DOHH2 (cell line): ENCODE results near the gene TCP1.

Source experiments
- H3F3A ChIP-seq: fragments of 200-600 bp; sonication (generic), shearing (Covaris generic); 2 replicates; pipeline ENCODE4 v1.6.0; 2016; ENCODE audit warnings: antibody characterized with exemption, mild to moderate bottlenecking; ENCODE audit not compliant: control insufficient read depth, insufficient read depth
- H3K27ac ChIP-seq: fragments of 200-600 bp; sonication (generic); 2 replicates; pipeline ENCODE4 v1.5.1; 2014; ENCODE audit warnings: low read depth, mild to moderate bottlenecking, low read length, moderate library complexity
- H3K27me3 ChIP-seq: fragments of 200-600 bp; sonication (generic); 2 replicates; pipeline ENCODE4 v1.6.1; 2014; ENCODE audit warnings: mild to moderate bottlenecking, low read length, mixed read lengths; ENCODE audit not compliant: control insufficient read depth
- H3K36me3 ChIP-seq: fragments of 200-600 bp; sonication (generic); 2 replicates; pipeline ENCODE4 v1.6.1; 2014; ENCODE audit warnings: mild to moderate bottlenecking, low read length, moderate library complexity, mixed read lengths; ENCODE audit not compliant: control insufficient read depth
- H3K4me1 ChIP-seq: fragments of 200-600 bp; sonication (generic); 2 replicates; pipeline ENCODE4 v1.6.1; 2014; ENCODE audit warnings: mild to moderate bottlenecking, low read length, mixed read lengths; ENCODE audit not compliant: control insufficient read depth
- H3K4me2 ChIP-seq: fragments of 200-600 bp; sonication (generic); 2 replicates; pipeline ENCODE4 v1.6.0; 2014; ENCODE audit warnings: mild to moderate bottlenecking, low read length, moderate library complexity
- H3K4me3 ChIP-seq: fragments of 200-600 bp; sonication (generic); 2 replicates; pipeline ENCODE4 v1.5.1; 2014; ENCODE audit warnings: mild to moderate bottlenecking, low read length, mixed read lengths
- H3K79me2 ChIP-seq: fragments of 200-600 bp; sonication (generic); 2 replicates; pipeline ENCODE4 v1.6.1; 2014; ENCODE audit warnings: mild to moderate bottlenecking, low read length, mixed read lengths; ENCODE audit not compliant: control insufficient read depth
- H3K9me2 ChIP-seq: fragments of 200-600 bp; sonication (generic); replicated peaks from 2 replicates; pipeline ENCODE4 v1.6.1; 2014; ENCODE audit warnings: mild to moderate bottlenecking, low read length, mixed read lengths; ENCODE audit not compliant: control insufficient read depth
- H3K9me3 ChIP-seq: fragments of 200-600 bp; sonication (generic); 2 replicates; pipeline ENCODE4 v1.6.1; 2014; ENCODE audit warnings: antibody characterized with exemption, low read length, mixed read lengths; ENCODE audit not compliant: control insufficient read depth, insufficient read depth
- H4K20me1 ChIP-seq: fragments of 200-600 bp; sonication (generic); 2 replicates; pipeline ENCODE4 v1.6.0; 2014; ENCODE audit warnings: low read depth, mild to moderate bottlenecking, antibody characterized with exemption, low read length, moderate library complexity; ENCODE audit not compliant: control insufficient read depth, insufficient read depth
- EZH2phosphoT487 ChIP-seq: fragments of 200-600 bp; sonication (generic); IDR thresholded peaks from 2 replicates; pipeline ENCODE4 v1.6.1; 2017; ENCODE audit warnings: borderline replicate concordance, mild to moderate bottlenecking, antibody characterized with exemption, low read length, moderate library complexity, mixed read lengths
- TF ChIP-seq, protein P1 (sequence below): fragments of 200-600 bp; sonication (generic); IDR thresholded peaks from one replicate; pipeline ENCODE4 v1.5.1; 2014; ENCODE audit warnings: antibody characterized with exemption, mild to moderate bottlenecking, low read depth, low read length; ENCODE audit not compliant: poor library complexity, severe bottlenecking

Gene TCP1

DNA sequence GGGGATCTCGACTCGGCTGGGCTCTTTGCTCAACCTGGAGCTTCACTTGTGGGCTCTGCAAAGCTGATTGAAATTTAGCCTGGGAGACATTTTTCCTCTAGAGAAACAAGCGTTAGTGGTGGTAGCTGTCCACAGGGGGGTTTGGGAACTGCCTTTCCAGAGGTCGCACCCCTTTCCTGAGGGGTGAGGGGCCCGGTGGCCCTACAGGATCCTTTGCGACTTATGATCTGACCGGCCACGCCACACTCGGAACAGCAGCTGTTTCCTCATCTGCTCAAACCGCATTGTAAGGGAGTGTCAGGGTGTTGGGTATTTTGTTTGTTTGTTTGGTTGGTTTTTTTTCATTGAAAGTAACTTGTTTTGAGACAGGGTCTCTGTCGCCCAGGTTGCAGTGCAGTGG, 31.7 kb upstream of the TCP1 start:
- no peak overlapping the region for H3K4me3 ChIP-seq
- H3K27ac ChIP-seq = no peak overlapping the region
- peaks cover 23% of the 10 kb centered on the region for H3K4me1 ChIP-seq
- no peaks in the 10 kb centered on the region for H3K9me3 ChIP-seq
- no peaks in the 10 kb centered on the region for H3K9me2 ChIP-seq
- H3K4me2 ChIP-seq = peak overlapping the region; percentile 75; the same call in 1 of the 2 replicates
- no peaks in the 10 kb centered on the region for H4K20me1 ChIP-seq
- no peaks in the 10 kb centered on the region for H3F3A ChIP-seq
- no peaks in the 10 kb centered on the region for H3K36me3 ChIP-seq
- H3K79me2 ChIP-seq = no peaks in the 10 kb centered on the region
- no peak for TF ChIP-seq EZH2phosphoT487
- TF ChIP-seq, protein P1, sequence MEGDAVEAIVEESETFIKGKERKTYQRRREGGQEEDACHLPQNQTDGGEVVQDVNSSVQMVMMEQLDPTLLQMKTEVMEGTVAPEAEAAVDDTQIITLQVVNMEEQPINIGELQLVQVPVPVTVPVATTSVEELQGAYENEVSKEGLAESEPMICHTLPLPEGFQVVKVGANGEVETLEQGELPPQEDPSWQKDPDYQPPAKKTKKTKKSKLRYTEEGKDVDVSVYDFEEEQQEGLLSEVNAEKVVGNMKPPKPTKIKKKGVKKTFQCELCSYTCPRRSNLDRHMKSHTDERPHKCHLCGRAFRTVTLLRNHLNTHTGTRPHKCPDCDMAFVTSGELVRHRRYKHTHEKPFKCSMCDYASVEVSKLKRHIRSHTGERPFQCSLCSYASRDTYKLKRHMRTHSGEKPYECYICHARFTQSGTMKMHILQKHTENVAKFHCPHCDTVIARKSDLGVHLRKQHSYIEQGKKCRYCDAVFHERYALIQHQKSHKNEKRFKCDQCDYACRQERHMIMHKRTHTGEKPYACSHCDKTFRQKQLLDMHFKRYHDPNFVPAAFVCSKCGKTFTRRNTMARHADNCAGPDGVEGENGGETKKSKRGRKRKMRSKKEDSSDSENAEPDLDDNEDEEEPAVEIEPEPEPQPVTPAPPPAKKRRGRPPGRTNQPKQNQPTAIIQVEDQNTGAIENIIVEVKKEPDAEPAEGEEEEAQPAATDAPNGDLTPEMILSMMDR = no peak
- H3K27me3 ChIP-seq = no peaks in the 10 kb centered on the region

DNA sequence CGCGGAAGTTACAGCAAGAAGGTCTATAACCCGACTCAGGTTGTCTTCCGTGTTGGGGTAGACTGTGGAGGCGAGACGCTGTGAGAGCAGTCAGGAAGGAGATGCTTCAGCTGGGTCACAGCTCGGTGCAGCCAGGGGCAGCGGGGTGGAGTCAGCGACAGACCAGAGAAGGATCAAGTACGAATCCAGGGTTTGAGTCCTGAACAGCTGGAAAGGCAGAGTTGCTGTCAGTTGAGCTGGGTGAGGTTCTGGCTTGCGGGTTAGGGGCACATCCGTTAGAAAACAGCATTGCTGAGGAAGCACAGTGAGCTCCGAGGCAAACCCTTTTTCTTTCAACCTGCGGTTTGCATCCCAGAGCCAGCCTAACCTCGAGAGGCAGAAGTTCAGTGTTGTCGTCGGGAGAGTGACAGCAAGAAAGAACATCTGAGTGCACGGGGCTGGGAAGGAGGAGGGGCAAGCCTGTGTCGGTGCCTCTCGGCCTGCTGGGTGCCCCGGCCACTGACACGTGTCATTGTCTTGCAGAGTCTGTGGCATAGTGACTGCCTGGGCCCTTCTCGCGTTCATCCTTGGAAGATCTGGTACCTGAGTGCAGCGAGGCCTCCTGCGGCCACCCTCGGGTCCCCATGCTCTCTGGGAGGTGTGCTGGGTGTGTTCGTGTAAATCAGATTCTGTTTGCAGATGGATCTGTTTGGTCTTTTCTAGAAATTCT, 30.7 kb upstream of the TCP1 start:
- peak overlapping the region; percentile 6; the same call in 1 of the 2 replicates for H3K27ac ChIP-seq
- H3K27me3 ChIP-seq = no peaks in the 10 kb centered on the region
- no peaks in the 10 kb centered on the region for H3K79me2 ChIP-seq
- TF ChIP-seq, protein P1 = no peak
- TF ChIP-seq EZH2phosphoT487 = no peak
- H4K20me1 ChIP-seq = no peaks in the 10 kb centered on the region
- H3K4me1 ChIP-seq = peaks cover 23% of the 10 kb centered on the region
- no peaks in the 10 kb centered on the region for H3K9me3 ChIP-seq
- no peaks in the 10 kb centered on the region for H3K9me2 ChIP-seq
- no peaks in the 10 kb centered on the region for H3K36me3 ChIP-seq
- peak overlapping the region; percentile 75 for H3K4me2 ChIP-seq
- no peaks in the 10 kb centered on the region for H3F3A ChIP-seq
- H3K4me3 ChIP-seq = peak overlapping the region; percentile 58

DNA sequence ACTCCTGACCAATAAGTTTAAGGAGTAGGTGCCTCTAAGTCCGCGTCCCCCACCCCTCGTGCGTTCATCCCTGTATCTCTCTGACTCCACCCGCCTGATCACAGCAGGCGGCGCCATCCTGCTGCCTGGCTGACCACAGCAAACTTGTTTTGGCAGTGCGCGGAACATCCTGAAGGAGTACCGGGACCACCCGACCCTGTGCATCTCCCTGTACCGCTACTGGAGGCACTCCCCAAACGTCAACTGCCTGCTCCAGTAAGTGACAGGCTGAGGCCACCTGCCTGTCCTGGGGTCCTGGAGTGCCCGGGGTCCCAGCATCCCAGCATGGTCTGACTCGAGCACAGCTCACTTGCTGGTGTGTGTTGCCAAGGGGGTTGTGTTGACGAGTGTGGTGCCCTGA, 29.7 kb upstream of the TCP1 start:
- TF ChIP-seq, protein P1 = no peak
- TF ChIP-seq EZH2phosphoT487 = no peak
- Histone ChIP-seq H3K27me3 (no peaks in the 10 kb centered on the region), H3K9me2 (no peaks in the 10 kb centered on the region), H3F3A (no peaks in the 10 kb centered on the region), H3K4me3 (peak overlapping the region; percentile 58), H3K4me1 (peaks cover 23% of the 10 kb centered on the region), H3K36me3 (no peaks in the 10 kb centered on the region), H3K79me2 (no peaks in the 10 kb centered on the region), H3K4me2 (peak overlapping the region; percentile 75), H3K27ac (no peak overlapping the region), H3K9me3 (no peaks in the 10 kb centered on the region), H4K20me1 (no peaks in the 10 kb centered on the region)
